ENCODE data around the gene DGAT2. TPM values are rescaled to one million over a fixed set of nuclear protein-coding genes. Genes with fewer than 3 reads are reported as not detected.
"Not testable (repeated sequence)": the region's sequence is repeated elsewhere in the genome, so short reads cannot be mapped to it uniquely, and the experiment has no call there.

Gene DGAT2, protein sequence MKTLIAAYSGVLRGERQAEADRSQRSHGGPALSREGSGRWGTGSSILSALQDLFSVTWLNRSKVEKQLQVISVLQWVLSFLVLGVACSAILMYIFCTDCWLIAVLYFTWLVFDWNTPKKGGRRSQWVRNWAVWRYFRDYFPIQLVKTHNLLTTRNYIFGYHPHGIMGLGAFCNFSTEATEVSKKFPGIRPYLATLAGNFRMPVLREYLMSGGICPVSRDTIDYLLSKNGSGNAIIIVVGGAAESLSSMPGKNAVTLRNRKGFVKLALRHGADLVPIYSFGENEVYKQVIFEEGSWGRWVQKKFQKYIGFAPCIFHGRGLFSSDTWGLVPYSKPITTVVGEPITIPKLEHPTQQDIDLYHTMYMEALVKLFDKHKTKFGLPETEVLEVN
- 1 to 10 TPM; 3.5 to 5.3 (median 4.6) TPM for polyA plus RNA-seq (ENCODE audit: insufficient read length in 4 of 4)

DNA sequence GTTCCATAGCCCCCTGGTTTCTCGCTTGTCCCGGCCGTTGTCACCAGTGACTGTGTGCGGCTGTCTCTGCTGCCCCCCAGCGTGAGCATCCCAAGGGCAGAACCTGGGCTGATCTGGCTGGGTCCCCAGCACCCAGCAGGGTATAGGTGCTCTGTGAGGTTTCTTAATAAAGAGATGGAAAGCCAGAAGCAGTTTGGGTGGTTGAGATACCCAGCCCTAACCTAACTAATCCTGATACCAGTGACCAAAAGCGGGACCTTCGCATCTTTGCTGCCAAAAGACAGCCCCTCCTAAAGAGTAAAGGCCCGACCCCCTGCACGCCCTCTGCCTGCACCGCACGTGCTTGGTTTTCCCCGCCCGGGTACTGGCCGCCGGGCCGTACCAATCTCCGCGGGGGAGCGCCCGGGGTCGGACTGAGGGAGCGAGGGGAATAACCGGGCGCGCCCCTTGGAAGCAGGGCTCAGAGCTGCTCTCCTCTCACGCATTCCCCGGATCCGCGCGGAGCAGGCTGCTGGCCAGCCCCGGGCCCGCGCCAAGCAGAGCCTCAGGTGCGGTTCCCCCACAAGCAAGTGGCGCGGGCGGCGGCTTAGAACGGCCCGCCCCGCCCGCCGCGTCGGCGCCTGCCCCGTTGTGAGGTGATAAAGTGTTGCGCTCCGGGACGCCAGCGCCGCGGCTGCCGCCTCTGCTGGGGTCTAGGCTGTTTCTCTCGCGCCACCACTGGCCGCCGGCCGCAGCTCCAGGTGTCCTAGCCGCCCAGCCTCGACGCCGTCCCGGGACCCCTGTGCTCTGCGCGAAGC, at the start of gene DGAT2:
Gene DGAT2, plus strand, starts transcription at position 667 of the 797 bp plus-strand sequence. CDS start 214 bp downstream, outside the sequence.
- DNase-seq (ENCODE audit: low read depth in 4 of 4, low spot score in 3 of 4), result peak; percentile 56 to 67 (median 60)

DNA sequence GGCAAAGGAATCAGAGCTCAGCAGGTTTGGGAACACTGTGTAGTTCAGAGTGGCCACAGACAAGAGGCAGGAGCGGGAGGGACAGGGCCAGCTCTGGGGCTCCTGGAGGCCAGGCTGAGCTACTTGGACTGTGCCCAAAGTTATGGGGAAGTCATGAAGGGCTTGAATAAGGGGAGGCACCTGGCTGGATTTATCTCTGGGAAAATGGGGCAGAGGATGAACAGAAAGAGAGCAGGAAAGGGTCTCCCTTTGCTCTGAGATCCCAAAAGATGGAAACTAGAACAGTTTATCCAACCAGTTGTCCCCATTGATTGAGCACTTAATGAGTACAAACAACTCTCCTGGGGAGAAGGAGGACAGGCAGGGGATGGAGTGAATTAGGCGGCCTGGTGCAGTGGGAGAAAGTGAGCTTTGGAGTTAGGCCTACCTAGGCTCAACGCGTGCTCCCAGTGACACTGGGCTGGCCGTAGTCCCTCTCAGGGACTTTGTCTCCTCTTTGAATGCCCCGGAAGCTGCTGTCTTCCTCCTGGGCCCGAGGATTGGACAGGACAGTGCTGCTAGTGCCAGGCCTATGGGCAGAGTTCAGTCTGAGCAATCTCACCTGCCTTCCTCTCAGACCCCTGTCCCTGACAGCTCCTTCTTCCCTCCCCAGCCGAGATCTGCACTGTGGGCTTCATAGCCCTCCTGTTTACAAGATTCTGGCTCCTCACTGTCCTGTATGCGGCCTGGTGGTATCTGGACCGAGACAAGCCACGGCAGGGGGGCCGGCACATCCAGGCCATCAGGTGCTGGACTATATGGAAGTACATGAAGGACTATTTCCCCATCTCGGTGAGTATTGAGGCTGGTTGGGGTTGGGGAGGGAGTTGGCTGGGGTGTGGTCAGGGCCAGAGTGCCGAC, 49.0 kb upstream of the DGAT2 start:
- DNase-seq (ENCODE audit: low read depth in 4 of 4, low spot score in 3 of 4), result no peak

DNA sequence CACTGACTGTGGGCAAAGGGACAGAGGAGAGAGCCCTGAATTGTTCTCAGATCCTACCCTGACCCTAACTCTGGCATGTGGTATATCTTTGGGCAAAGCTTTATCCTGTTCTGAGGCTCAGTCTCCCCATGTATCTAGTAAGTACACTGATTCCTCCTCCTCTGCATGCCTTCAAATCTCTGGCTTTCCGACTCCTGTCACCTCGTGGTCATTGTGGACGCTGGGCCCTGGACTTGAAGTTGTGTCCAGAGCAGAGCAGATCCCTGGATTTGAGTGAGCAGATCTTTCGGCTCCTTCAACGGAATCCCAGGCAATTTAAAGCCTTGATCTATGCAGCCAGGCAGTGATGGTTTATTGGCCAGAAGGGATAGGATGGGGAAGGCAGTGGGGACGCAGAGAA, 47.9 kb upstream of the DGAT2 start:
- DNase-seq (ENCODE audit: low read depth in 4 of 4, low spot score in 3 of 4), result no peak

DNA sequence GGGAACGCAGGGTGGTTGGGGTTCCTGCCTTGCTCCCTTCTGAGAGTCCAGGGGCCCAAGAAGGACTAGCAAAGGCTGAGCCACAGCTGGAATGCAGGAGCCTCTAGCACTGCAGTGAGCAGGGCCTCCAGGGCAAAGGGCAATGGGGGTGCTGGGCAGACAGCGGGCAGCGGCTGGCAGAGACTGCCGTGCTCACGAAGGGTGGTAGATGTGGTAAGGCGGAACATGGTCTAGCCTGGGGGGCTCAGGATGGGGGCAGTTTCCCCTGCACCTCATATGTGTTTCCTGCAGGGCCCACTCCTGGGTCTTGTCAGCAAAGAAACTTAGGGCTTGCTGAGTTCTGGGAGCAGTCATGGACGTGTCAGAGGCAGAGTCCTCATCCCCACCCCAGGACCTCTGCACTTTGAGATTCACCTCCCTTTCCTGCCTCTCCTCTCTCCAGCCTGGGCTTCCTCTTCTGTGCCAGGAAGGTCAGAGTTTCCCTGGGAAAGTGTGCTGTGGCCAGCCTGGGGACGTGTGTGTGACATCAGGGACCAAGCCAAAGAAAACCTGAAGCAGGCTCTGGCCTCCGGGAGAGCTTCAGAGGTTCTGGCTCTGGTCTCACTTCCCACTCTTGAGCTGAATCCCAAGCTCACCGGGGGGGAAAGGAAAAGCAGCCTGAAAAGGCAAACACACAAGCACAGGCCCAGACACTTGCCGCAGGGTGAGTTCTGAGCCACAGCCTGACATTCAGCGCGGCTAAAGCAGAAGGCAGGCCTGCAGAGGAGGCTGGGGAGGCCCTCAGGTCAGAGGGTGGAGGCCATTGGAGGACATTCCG, 46.5 kb upstream of the DGAT2 start:
- no peak for DNase-seq (ENCODE audit: low read depth in 4 of 4, low spot score in 3 of 4)

DNA sequence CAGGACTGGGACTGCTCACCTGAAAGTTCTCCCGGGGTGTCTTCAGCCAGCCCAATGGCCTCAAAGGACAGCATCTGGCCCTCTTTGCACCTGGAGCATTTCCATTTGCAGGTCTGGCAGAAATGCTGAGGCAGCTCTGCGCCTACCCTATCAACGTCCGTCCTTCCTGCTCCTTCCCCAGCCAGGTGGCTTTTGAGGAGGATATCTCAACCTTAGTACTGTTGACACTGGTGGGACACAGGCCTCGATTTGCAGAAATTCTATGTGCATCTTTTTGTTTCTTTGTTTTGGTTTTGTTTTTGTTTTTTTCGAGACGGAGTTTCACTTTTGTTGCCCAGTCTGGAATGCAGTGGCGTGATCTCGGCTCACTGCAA, 45.9 kb upstream of the DGAT2 start:
- DNase-seq (ENCODE audit: low read depth in 4 of 4, low spot score in 3 of 4), result no peak

DNA sequence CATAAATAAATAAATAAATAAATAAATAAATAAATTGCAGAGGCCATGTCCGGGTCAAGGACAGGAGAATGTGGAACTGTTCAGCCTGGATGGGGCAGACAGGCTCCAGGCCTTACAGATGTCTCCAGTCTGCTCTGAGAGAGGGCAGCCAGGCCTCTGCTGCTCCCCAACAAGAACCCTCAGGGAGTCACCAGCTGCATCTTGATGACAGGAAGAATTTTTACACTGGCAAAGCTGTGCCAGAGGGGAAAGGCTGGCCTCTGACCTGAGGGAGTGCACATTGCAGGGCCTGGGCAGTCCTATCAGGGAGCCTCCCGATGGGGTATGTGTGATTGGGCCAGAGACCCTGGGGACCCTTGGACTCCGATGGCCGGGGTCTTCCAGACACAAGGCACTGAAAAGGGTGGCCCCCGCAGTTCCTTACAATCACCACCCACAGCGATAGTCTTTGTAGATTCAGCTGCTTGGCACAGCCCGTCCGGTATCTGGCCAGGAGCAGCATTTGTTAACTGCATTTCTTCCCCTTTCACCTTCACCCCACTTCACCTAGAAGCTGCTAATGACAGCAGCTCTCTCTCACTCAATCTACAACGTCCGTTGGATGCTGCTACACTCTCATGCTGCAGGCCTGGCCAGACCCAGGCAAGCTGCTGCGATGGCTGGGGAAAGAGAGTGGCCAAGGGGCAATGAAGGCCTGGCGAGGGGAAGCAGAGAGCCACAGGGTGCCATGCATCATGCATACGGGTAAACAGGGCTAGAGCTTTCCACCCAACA, 42.8 kb upstream of the DGAT2 start:
- no peak for DNase-seq (ENCODE audit: low read depth in 4 of 4, low spot score in 3 of 4)

DNA sequence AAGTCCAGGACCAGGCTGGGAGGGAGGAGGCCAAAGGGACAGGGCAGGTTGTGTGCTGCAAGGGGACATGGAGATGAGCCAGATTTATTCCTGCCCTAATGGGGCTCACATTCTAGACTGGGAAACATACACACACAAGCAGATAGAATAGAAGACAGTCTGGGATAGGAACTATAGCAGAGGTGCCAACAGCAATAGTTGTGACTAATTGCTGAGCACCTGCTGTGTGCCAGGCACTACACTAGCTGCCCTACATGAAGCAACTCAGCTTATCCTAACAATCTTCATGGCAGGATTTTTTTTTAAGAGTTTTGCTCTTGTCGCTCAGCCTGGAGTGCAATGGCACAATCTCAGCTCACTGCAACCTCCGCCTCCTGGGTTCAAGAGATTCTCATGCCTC, 39.6 kb upstream of the DGAT2 start:
- no peak for DNase-seq (ENCODE audit: low read depth in 4 of 4, low spot score in 3 of 4)

DNA sequence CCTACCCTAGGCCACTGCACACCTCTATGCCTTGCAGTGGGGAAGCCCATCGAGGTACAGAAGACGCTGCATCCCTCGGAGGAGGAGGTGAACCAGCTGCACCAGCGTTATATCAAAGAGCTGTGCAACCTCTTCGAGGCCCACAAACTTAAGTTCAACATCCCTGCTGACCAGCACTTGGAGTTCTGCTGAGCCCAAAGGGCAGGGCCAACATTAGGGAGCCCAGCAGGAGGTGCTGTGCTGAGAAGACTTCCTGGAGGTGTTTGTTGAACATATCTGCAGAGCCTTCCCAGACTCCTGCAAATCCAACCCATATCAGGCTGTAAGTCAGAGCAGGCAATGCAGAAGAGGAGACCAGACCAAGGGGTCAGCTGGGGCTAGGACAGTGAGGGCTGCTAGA, 37.5 kb upstream of the DGAT2 start:
- DNase-seq (ENCODE audit: low read depth in 4 of 4, low spot score in 3 of 4), result no peak

DNA sequence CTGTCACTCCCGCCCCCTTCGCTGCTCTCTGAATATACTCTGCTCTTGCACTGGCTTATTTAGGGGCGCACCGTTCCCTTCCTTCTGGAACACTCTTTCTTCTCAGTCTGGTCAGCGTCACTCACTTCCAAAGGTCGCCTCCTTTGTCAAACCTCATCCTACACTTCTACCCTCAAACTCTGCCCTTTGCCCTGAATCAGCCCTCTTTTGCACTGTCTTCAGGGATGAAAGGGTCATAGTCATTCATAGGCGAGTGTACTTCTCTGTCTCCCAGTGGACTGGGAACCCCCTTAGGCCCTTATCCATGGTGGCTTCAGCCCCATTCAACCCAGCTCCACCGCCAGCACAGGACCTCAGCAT, 35.5 kb upstream of the DGAT2 start:
- no peak for DNase-seq (ENCODE audit: low read depth in 4 of 4, low spot score in 3 of 4)

DNA sequence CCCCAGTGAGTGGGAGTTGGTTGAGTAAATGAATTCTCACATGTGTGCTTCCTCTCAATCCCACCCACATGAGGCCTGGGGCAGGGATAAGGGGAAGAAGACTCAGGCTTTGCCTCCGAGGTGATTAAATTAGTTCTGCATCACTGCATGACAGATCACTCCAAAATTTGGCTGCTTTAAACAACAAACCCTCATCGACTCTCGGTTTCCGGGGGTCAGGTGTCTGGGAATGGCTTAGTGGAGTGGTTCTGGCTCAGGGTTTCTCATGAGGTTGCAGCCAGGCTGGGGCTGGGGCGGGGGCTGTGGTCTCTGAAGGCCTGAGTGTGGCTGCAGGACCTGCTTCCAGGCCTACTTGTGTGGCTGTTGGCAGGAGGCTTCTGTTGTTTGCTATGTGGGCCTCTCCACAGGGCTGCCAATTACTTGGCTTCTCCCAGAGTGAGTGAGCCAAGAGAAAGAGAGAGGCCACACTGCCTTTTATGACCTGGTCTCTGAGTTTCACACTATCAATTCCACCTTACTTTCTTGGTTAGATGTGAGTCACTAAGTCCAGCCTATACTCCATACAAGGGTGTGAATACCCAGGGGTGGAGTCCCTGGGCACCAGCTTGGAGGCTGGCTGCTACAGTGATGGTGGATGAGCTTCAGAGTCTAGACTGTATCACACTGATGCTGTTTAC, 35.0 kb upstream of the DGAT2 start:
- DNase-seq (ENCODE audit: low read depth in 4 of 4, low spot score in 3 of 4), result no peak

DNA sequence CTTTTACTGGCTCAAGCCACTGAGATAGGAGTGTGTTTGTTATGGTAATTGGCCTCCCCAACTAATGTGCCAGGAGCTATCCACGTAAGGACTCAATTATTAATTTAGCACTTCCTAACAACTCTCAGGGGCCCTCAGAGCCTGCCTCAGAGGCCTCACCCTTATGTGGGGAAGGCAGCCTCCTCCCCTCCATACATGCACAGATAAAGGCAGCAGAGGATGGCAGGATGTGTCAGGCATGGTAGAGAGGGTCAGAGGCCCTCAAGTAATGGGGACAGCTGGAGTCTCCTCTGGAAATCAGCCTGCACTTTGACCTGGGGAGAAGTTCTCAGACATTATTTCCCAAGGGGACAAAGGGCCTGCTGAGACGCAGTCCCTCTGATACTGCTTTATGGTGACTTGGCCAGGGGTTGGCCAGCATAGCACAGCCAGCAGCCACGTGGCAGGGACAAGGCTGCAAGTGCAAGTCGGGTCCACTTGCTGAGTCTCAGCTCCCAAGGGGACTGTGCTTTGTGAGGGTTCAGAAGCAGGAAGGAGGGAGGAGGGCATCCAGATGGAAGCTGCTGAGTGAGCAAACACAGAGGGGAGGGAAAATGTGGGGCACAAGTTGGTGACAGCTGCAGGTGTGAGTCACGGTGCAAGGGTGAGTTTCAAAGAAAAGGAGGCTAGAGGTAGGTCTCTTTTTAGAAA, 33.9 kb upstream of the DGAT2 start:
- no peak for DNase-seq (ENCODE audit: low read depth in 4 of 4, low spot score in 3 of 4)

DNA sequence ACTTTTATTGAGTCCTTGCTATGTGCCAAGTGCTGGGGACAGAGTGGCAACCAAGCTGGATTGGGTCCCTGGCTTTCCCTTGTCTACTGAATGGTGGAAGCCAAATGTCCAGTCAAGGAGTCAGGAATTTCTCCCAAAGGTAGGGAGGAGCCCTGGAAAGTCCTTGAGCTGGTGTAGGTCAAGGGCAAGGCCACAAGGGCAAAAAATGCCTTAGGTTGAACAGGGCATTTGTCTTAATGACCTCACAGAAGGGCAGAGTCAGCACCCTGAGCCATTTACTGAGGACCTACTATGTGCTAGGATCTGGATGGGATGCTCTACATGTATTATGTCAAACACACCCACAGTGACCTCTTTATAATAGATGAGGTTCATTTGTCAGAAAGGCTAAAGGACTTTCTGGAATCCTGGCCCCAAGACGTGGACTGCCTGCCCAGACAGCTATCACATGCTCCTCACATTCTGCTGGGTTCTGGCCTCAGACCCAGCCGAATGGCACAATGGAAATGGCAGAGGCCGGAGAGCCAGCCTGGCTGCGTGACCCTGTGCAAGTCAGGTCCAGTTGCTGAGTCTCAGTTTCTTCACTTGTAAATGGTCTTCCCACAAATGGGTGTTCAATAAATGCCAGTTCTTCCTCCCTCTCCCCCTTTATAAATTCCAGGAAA, 33.3 kb upstream of the DGAT2 start:
- no peak for DNase-seq (ENCODE audit: low read depth in 4 of 4, low spot score in 3 of 4)

DNA sequence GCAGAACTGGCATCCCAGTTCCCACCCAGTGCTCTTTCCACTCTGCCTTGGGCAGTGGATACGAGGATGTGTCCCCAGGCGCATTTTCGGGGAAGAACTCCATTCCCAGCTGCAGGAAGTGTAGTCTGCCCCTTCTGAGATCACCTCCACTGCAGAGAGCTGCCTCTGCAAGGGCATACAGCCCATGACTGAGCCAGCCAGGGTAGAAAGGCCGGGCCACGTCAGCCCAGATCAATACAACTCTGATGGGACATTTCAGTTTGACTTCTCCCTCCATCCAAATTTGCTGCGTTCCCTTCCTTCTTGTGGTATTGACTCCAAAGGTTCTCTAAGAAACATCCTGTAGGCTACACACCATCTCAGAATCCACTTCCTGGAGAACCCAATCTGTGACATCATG, 31.3 kb upstream of the DGAT2 start:
- DNase-seq (ENCODE audit: low read depth in 4 of 4, low spot score in 3 of 4), result no peak

DNA sequence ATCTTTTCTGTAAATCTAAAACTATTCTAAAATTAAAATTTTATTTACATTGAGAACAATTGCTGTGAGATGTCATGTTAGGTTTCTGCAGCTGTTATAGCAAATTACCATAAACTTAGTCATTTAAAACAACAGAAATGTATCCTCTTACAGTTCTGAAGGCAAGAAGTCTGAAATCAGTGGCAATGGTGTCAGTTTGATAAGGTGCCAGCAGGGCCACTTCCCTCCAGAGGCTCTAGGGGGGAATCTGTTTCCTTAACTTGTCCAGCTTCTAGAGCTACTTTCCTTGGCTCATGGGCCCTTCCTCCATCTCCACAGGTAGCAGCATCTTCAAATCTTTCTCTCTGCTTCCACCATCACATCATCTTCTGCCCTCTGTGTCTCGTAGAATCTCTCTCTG, 27.9 kb upstream of the DGAT2 start:
- no peak for DNase-seq (ENCODE audit: low read depth in 4 of 4, low spot score in 3 of 4)

DNA sequence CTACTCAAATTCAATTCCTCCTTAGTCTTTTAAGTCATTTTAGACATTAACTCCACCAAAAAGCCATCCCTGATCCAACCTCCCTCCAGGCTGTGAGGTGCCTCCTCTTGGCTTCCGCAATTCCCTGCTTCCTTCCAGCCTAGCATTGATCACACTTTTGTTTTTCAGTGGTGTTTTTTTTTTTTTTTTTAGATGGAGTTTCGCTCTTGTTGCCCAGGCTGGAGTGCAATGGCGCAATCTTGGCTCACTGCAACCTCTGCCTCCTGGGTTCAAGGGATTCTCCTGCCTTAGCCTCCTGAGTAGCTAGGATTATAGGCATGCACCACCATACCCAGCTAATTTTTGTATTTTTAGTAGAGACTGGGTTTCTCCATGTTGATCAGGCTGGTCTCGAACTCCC, 25.4 kb upstream of the DGAT2 start:
- DNase-seq (ENCODE audit: low read depth in 4 of 4, low spot score in 3 of 4), result not testable (repeated sequence)

DNA sequence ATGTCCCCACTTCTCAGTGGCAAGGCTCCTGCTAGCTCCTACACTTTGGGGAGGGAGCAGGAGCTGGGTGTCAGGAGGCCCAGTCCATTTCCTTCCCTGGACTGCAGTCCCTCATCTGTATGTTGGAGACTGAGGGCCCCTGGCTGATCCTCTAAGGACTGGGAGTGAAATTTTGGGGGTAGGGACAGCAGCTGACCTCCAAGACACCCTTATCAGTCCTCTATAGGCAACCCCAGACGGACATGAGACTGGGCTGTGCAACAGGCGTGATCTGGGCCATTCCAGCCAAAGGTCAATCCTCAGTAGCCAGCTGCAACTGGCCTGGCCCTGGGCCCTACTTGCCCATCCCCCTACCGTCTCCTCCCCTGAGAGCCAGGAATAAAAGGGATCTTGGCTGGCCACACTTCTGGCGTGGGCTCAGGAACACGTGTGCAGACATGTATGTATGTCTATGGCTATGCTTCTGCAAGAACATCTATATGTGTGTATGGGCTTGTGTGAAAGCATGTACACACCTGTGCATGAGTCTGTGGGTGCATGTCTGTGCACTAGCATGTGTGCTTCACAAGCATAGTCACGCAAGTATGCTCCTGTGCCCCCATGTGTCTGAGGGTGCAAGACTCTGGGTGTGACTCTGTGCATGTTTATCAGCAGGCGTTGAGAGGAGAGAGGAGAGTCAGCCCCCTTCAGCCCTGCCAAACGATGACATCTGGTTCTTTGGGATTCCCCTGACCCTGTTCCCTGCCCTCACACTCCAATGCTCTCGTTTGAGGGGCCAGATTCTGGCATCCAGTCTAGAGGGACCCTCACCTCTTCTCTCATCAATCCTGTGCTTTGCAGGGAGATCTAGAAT, 24.6 kb upstream of the DGAT2 start:
- DNase-seq (ENCODE audit: low read depth in 4 of 4, low spot score in 3 of 4), result no peak

DNA sequence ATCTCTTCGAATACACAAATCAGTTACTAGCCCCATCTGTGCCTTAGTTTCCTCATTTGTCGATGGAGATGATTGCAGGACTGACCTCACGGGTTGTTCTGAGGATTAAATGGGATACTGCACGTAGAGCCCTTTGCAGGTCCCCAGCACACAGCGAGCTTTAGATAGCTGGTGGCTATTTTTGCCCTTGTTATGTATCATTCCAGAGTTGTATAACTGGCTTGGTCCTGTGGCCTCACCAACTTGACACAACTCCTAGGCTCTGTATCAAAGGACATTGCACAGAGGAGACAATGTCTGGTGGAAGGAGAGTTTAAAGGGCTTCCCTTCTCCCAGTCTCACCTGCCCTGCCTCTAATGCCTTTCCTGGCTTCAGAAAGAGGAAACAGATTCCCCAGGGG, 22.8 kb upstream of the DGAT2 start:
- no peak for DNase-seq (ENCODE audit: low read depth in 4 of 4, low spot score in 3 of 4)

All from right renal pelvis (tissue), 4 donors.